GM08714 (cell line): ENCODE data around the gene RMDN3.
A peak's percentile ranks its signal among the peaks of the same experiment; 100 is the strongest.

Source experiments
- H3K4me3 ChIP-seq: fragments of 200-500 bp; sonication (Bioruptor generic); 2 replicates; pipeline ENCODE4 v1.5.1; 2014; ENCODE audit warnings: mild to moderate bottlenecking, low read length, inconsistent platforms
- ZNF274 ChIP-seq: IDR thresholded peaks from 2 replicates; pipeline ENCODE4 v1.6.1; 2012; ENCODE audit warnings: mild to moderate bottlenecking, low read depth, low read length

Gene RMDN3, protein sequence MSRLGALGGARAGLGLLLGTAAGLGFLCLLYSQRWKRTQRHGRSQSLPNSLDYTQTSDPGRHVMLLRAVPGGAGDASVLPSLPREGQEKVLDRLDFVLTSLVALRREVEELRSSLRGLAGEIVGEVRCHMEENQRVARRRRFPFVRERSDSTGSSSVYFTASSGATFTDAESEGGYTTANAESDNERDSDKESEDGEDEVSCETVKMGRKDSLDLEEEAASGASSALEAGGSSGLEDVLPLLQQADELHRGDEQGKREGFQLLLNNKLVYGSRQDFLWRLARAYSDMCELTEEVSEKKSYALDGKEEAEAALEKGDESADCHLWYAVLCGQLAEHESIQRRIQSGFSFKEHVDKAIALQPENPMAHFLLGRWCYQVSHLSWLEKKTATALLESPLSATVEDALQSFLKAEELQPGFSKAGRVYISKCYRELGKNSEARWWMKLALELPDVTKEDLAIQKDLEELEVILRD

DNA sequence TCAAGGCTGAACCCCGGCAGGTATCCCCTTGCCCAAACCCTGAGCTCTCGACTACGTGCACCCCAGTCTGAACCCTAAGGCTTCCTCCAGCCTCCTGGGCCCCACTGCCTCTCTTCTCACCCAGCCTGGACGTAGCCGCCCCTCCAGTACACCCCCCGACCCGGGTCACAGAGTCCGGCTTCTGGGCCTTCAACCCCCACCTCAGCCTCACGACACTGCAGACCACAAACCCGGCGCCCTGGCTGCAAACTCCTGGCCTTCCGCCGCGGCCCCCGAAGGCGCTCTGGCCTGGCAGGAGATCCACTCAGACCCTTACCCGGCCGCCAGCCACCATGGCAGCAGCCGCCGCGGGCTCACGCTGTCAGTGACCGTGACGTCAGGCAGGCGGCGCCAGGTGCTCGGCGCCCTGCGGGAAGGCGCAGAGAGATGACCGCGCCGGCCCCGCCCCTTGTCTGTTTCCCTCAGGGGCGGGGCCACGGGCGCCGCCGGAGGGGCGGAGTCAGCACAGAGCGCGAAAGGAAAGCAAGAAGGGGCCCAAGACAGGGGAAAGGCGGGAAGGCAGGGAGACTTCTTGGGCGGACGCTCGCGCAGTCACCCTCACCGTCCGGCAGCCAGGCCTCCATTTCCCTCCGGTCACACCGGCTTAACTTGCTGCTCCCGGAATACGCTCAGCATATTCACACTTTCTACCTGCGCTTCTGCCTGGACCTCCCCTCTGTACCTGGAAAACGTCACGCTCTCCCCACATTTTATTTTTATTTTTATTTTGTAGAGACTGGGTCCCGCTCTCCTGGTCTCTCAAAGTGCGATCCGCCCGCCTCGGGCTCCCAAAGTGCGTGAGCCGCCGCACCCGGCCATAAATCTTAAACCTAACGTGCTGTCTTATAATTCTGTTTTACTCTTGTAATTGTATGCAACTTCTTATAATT, at the start of gene RMDN3:
RMDN3 (minus strand) TSS at position 372 of the 929 bp plus-strand sequence. CDS start 471 bp downstream, outside the sequence.
- no peak for TF ChIP-seq ZNF274
- H3K4me3 ChIP-seq: peak within 1 kb of the TSS; percentile 81

DNA sequence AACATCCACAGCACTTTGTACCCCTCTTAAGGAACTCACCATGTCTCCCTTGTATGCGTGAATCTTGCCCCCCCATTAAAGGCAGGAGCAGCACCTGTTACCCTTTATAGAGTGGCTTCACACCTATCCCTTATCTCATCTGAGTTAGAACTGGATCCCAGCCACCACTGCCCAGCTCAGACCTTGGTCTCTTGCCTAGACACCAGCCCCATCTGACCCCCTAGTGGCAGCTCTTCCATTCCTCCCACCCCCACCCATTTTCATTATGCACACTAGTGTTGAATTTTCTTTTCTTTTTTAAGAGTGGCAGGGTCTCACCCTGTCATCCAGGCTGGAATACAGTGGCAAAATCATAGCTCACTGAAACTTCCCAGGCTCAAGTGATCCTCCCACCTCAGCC, 48.6 kb upstream of the RMDN3 start:
- no peak overlapping the region for H3K4me3 ChIP-seq
- TF ChIP-seq ZNF274: no peak

DNA sequence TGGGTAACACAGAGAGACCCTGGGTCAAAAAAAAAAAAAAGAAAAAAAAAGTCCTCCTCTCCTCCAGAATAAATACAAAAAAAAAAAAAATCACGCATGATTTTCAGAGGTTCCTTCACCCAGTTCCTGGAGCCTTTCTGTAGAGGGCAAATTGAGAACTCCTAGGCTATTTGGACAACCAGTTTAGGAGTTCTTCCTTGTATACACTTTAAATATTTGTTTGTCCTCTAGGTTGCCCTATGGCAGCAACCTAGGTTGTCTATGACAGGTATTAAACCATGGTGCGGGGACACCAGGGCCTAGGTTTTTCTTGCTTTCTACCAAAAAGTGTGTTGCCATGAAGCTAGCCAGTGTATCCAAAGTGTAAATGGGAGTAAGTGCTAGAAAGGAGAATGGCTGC, 48.0 kb upstream of the RMDN3 start:
- no peak for TF ChIP-seq ZNF274
- no peak overlapping the region for H3K4me3 ChIP-seq

DNA sequence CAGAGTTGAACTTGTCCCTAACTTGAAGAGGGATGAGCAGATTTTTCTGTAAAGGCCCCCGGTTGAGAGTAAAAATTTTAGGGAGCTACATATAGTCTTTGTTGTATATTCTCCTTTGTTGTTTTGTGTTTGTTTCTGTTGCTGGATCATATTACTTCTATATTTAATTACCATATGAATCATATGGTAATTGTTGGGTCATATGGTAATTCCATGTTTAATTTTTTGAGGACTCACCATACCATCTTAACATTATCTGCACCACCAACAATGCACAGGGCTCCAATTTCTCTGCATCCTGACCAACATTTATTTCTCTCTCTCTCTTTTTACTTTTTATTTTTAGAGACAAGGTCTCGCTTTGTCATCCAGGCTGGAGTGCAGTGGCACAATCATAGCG, 44.5 kb upstream of the RMDN3 start:
- no peak for TF ChIP-seq ZNF274
- no peak overlapping the region for H3K4me3 ChIP-seq

DNA sequence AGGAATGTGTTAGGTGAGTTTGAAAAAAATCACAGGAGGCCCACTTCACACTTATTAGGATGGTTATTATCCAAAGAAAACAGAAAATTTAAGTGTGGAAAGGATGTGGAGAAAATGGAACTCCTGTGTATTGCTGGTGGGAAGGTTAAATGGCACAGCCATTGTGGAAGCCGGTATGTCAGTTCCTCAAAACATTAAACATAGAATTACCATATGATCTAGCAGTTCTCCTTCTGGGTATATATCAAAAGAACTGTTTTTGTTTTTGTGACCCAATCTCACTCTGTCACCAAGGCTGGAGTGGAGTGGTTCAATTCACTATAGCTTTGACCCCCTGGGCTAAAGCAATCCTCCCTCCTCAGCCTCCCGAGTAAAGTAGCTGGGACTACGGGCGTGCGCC, 41.5 kb upstream of the RMDN3 start:
- H3K4me3 ChIP-seq: no peak overlapping the region
- TF ChIP-seq ZNF274: no peak

DNA sequence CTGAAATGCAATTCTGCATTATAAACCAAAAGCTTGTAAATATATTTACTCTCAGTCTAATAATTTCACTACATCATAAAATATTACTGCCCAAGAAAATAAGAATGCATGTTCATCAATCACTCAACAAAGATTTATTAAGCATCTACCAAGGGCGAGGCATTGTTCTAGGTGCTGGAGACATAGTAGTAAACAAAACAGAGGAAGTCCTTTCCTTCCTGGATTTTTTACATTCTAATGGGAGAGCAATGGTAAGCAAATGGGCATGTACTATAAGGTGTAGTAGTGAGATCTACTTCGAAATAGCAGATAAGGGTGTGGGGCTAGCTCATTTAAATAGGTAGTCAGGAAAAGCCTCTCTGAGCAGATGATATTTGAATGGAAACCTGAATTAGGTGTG, 41.0 kb upstream of the RMDN3 start:
- TF ChIP-seq ZNF274: no peak
- no peak overlapping the region for H3K4me3 ChIP-seq

DNA sequence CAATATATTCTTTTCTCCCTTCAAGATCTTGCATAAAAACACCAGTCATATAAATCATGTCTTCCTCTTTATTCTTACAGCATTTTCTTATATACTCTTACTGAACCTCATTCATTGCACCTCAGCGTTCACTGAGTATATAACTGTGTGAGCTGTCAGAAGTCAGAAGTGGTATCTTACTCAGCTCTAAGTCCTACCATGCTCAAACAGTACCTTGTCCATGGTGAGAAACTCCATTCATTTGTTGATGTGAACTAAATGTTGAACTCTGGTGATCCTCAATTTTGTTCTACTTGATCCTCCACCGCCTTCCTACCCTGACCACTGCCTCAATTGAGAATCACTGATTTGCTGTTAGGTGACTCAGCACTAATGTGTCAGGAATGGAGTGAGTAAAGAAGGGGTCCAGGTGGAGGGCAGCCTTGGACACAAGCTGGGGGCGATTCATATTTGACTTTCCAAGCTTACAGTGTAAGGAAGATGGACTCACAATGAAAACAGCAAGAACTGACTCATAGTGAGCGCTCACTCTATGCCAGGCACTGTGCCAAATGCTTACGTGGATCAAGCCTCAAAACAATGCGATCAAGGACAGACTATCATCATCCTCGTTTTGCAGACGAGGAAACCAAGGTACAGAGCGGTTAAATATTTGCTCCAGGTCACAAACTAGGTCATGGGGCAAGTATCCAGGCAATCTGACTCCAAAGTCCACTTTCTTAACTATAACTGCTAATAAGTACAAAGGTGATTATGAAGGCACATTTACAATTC, 38.3 kb upstream of the RMDN3 start:
- no peak overlapping the region for H3K4me3 ChIP-seq

DNA sequence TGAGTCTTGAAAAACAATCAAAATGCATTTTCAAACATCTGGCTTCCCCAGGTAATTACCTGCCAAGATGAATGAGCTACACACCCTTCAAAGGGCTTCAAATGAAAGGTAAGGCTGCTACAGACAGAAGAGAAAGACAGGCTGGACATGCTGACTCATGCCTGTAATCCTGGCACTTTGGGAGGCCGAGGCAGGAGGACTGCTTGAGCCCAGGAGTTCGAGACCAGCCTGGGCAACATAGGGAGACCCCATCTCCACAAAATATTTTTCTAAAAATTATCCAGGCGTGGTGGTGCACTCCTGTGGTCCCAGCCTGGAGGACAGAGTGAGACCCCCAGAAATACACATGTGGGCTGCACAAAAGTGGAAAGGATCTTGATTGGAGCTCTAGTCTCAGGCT, 37.3 kb upstream of the RMDN3 start:
- H3K4me3 ChIP-seq: no peak overlapping the region
- TF ChIP-seq ZNF274: no peak

More for the DNA sequence above, 38.3 kb upstream of the RMDN3 start:
- TF ChIP-seq ZNF274: no peak

DNA sequence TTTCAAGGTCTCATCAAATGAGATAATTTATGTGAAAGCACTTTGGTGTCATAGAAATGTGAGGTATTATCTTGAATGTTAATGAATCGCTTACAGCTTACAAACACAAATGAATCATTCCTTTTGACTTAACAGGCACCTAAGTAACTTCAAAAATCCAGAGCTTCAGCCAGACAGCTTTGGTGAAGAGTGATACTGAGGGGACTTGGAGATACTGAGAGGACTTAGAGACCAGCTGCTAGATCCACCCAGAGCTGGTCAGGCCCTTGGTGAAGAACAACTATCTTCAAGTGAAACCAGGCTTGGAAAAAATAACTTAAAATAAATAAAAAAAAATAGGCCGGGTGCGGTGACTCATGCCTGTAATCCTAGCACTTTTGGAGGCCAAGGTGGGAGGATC, 35.7 kb upstream of the RMDN3 start:
- H3K4me3 ChIP-seq: no peak overlapping the region
- no peak for TF ChIP-seq ZNF274

DNA sequence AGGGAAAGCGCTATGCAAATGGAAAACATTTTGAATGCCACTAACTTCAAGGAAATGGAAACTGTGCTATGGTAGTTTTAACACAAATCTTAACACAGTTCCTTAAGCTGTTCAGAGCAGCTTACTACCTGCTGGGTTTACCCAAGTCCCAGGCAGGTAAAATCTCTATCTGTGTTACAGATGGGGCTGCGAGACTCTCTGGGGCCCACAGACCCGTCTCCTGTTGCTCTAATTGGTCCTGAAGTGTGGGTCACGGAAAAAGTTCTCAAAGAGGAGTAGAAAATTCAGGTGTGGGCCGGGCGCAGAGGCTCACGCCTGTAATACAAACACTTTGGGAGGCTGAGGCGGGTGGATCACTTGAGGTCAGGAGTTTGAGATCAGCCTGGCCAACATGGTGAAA, 34.9 kb upstream of the RMDN3 start:
- TF ChIP-seq ZNF274: no peak

DNA sequence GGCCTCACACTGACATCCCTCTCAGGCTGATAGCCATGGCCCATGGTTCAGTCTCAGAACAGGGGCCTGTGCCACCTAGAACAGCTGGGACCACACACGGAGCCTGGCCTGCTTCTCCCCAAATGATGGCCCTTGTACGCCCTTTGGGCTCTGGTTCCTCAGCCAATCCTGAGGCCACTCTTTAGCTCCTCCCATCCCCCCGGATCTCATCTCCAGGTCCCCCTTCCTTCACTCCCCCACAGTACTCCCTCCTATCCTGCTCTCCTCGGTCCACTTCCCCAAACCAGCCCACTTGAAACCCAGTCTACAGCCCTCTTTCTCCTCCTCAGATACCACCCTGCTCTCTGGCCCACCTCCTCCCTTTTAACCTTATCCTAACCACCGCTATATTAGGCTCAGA, 34.1 kb upstream of the RMDN3 start:
- no peak for TF ChIP-seq ZNF274
- no peak overlapping the region for H3K4me3 ChIP-seq

More for the DNA sequence above, 34.9 kb upstream of the RMDN3 start:
- H3K4me3 ChIP-seq: no peak overlapping the region

DNA sequence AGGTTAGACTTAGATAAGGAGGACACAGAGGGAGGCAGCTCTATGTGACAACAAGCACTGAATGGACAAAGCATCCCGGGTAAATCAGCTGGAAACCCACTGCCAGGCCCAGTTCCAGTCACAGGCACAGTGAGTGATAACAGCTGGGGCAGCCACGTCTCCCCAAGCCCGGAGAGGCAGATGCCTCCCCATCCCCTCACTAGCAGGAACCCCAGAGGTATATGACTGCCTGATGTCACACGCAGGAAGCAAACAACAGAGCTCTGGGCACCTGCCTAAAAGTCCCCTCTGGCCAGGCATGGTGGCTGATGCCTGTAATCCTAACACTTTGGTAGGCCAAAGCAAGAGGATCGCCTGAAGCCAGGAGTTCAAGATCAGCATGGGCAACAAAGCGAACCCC, 32.9 kb upstream of the RMDN3 start:
- no peak for TF ChIP-seq ZNF274

DNA sequence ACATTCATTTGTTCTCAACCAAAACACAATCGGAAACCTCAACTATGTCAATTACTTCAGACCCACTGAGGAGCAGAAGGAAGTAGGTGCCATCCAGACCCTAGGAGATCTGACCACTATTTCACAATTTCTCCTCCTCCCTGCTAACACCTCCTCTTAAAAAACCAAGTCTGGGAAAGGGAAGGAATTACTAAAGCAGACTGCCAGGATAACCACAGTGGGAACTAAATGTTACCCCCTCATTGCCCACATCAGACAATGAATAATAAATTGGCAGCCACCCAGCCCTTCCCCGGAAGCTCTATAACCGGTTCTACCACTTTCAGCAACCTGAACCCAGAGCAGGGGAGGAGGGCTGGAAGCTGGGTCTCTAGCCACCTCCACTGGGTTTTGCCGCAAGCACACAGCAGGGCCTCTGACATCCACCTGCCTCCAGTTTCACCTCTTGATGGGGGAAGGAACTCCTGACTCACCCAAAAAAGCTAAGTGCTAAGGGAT, 32.3 kb upstream of the RMDN3 start:
- no peak for TF ChIP-seq ZNF274
- H3K4me3 ChIP-seq: no peak overlapping the region

More for the DNA sequence above, 32.9 kb upstream of the RMDN3 start:
- H3K4me3 ChIP-seq: no peak overlapping the region

DNA sequence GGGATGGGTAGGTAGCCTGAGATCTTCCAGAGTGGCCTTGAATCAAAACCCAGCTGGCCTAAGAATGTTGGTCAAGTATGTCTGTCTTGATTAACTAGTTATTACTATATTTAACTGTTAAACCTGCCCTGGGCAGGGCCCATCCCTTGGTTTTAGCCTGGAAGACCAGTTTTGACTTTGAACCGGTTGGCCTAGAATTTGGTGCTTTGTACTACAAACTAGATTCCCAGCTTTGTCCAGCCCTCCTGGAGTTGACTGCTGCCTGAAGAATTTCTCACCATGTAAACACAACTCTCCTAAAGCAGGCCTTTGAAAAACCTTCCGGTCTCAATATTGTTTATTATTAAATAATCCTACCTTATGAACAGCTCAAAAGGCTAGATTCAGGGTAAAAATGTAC, 30.8 kb upstream of the RMDN3 start:
- no peak for TF ChIP-seq ZNF274
- H3K4me3 ChIP-seq: no peak overlapping the region
